Trophoblast cell (in vitro differentiated cells and primary cell): ENCODE results near the gene FSD2.

Experiments
- DNase-seq, 2 donors: peaks; one replicate each; pipeline ENCODE4 v3.0.0-alpha.2; 2016
- H2AFZ ChIP-seq: 2 replicates; pipeline ENCODE4 v1.6.1; 2013; ENCODE audit warnings: low read length, moderate library complexity, mild to moderate bottlenecking; ENCODE audit not compliant: insufficient read depth, poor library complexity
- H2AK5ac ChIP-seq: 2 replicates; pipeline ENCODE4 v1.6.1; 2013; ENCODE audit warnings: mild to moderate bottlenecking, low read length
- H2BK120ac ChIP-seq: 2 replicates; pipeline ENCODE4 v1.6.1; 2013; ENCODE audit warnings: low read length, mild to moderate bottlenecking, moderate library complexity; ENCODE audit not compliant: insufficient read depth, poor library complexity
- H2BK12ac ChIP-seq: 2 replicates; pipeline ENCODE4 v1.6.1; 2013; ENCODE audit warnings: mild to moderate bottlenecking, low read length, moderate library complexity
- H2BK5ac ChIP-seq: 2 replicates; pipeline ENCODE4 v1.6.1; 2013; ENCODE audit warnings: low read length, low read depth, moderate library complexity, mild to moderate bottlenecking; ENCODE audit not compliant: poor library complexity
- H3K14ac ChIP-seq: 2 replicates; pipeline ENCODE4 v1.6.1; 2013; ENCODE audit warnings: mild to moderate bottlenecking, low read length
- H3K18ac ChIP-seq: 2 replicates; pipeline ENCODE4 v1.6.1; 2013; ENCODE audit warnings: mild to moderate bottlenecking, low read length
- H3K23ac ChIP-seq: 2 replicates; pipeline ENCODE4 v1.6.1; 2013; ENCODE audit warnings: low read length
- H3K27ac ChIP-seq: 2 replicates; pipeline ENCODE4 v1.5.1; 2013; ENCODE audit warnings: low read depth, mild to moderate bottlenecking, inconsistent platforms, low read length, moderate library complexity
- H3K27me3 ChIP-seq: 2 replicates; pipeline ENCODE4 v1.6.1; 2013; ENCODE audit warnings: inconsistent platforms, mild to moderate bottlenecking, low read length, moderate library complexity; ENCODE audit not compliant: insufficient read depth
- H3K36me3 ChIP-seq, 2 experiments: 1 replicate in 1 of 2; 2 replicates in 1 of 2; pipeline ENCODE4 v1.6.1; 2013; ENCODE audit warnings: low read length in 2 of 2, mild to moderate bottlenecking in 2 of 2, moderate library complexity in 1 of 2; ENCODE audit not compliant: insufficient read depth in 2 of 2, control insufficient read depth in 1 of 2
- H3K4ac ChIP-seq: 2 replicates; pipeline ENCODE4 v1.6.1; 2013; ENCODE audit warnings: low read depth, mild to moderate bottlenecking, low read length, moderate library complexity
- H3K4me1 ChIP-seq, 2 experiments: 1 replicate in 1 of 2; 2 replicates in 1 of 2; pipeline ENCODE4 v1.6.1; 2013; ENCODE audit warnings: low read length in 2 of 2, mild to moderate bottlenecking in 2 of 2, moderate library complexity in 1 of 2; ENCODE audit not compliant: insufficient read depth in 2 of 2, control insufficient read depth in 1 of 2
- H3K4me2 ChIP-seq: 2 replicates; pipeline ENCODE4 v1.6.1; 2013; ENCODE audit warnings: inconsistent platforms, mild to moderate bottlenecking, low read length, moderate library complexity
- H3K4me3 ChIP-seq: 2 replicates; pipeline ENCODE4 v1.5.1; 2013; ENCODE audit warnings: mild to moderate bottlenecking, low read depth, low read length, inconsistent platforms
- H3K79me1 ChIP-seq: one replicate; pipeline ENCODE4 v1.6.1; 2013; ENCODE audit warnings: low read length
- H3K79me2 ChIP-seq: 2 replicates; pipeline ENCODE4 v1.6.1; 2013; ENCODE audit warnings: low read length, mild to moderate bottlenecking; ENCODE audit not compliant: control insufficient read depth, insufficient read depth, poor library complexity
- H3K9ac ChIP-seq: 2 replicates; pipeline ENCODE4 v1.6.1; 2013; ENCODE audit warnings: mild to moderate bottlenecking, low read length
- H3K9me3 ChIP-seq: 2 replicates; pipeline ENCODE4 v1.6.1; 2013; ENCODE audit warnings: low read depth, mild to moderate bottlenecking, control low read depth, inconsistent platforms, low read length; ENCODE audit not compliant: insufficient read depth
- H4K12ac ChIP-seq: 2 replicates; pipeline ENCODE4 v1.6.1; 2013; ENCODE audit warnings: low read depth, mild to moderate bottlenecking, low read length, moderate library complexity
- H4K8ac ChIP-seq: 2 replicates; pipeline ENCODE4 v1.6.1; 2013; ENCODE audit warnings: low read depth, mild to moderate bottlenecking, low read length, moderate library complexity
- H4K91ac ChIP-seq: one replicate; pipeline ENCODE4 v1.6.1; 2013; ENCODE audit warnings: low read depth, mild to moderate bottlenecking, low read length, moderate library complexity
- WGBS: extraction: QIAGEN DNeasy Blood & Tissue Kit; methylation state at CpG from one replicate; pipeline ENCODE4 v1.1.7; 2013; ENCODE audit warnings: missing lambda C conversion rate; ENCODE audit not compliant: insufficient read length, insufficient coverage; ENCODE audit errors: extremely low coverage; 5-methylcytosine and 5-hydroxymethylcytosine counted together

The FSD2 gene

DNA sequence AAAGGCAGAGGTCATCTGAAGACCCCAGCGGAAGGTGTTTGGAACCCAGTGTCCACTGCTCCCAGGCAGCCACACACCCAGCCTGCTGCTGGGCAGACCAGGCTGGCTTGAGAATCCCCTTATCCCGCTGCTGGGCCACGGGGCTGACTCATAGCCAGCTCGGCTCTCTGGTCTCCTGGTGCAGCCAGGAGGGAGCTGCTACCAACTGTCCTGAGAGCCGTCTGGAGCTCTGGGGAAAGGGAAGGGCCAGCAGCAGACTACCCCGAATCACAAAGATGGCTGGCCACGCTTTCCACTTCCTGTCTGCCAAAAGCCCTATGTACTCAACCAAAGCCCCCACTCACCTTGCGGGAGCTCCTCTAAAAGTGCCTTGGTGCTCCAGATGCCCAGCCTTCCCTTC, 41.8 kb upstream of the FSD2 start:
- H4K8ac ChIP-seq: no peak overlapping the region
- H3K18ac ChIP-seq: no peak overlapping the region
- peaks cover 1% of the 10 kb centered on the region for H3K9me3 ChIP-seq
- H3K9ac ChIP-seq: no peak overlapping the region
- H2BK5ac ChIP-seq: no peak overlapping the region
- no CpG with 5 or more reads among the region's 8 CpGs for WGBS
- no peaks in the 10 kb centered on the region for H3K27me3 ChIP-seq
- H3K36me3 ChIP-seq: no peaks in the 10 kb centered on the region
- H4K12ac ChIP-seq: no peak overlapping the region
- H3K23ac ChIP-seq: no peak overlapping the region
- no peak overlapping the region for H2BK12ac ChIP-seq
- no peak overlapping the region for H2AK5ac ChIP-seq
- no peak overlapping the region for H3K14ac ChIP-seq
- H2AFZ ChIP-seq: no peak overlapping the region
- no peak overlapping the region for H3K4ac ChIP-seq
- no peaks in the 10 kb centered on the region for H3K79me2 ChIP-seq
- DNase-seq: no peak
- no peak overlapping the region for H3K4me2 ChIP-seq
- H2BK120ac ChIP-seq: no peak overlapping the region
- H4K91ac ChIP-seq: no peak overlapping the region
- H3K4me1 ChIP-seq: peaks cover 4 to 6% of the 10 kb centered on the region in 2 experiments
- H3K79me1 ChIP-seq: no peaks in the 10 kb centered on the region
- H3K27ac ChIP-seq: no peak overlapping the region
- no peak overlapping the region for H3K4me3 ChIP-seq

DNA sequence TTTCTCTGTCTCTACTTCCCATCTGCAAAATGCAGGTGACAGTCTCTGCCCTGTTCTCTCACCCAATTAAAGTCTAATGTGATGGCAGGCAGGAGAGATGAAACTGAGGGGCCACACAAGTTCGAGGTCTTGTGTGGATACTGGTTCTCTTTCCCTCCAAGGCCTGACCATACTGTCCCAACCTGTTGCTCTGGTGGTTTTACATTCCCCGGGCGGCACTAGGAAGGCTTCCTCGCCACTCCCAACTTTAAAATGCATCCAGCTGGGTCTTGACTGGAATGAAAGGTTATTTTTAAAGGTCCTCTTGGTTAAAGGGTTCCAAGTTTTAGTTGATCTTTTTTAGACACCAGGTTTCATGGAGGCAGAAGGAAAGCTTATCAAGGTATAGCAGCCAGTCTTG, 40.8 kb upstream of the FSD2 start:
- no CpG with 5 or more reads among the region's 4 CpGs for WGBS
- no peak overlapping the region for H4K12ac ChIP-seq

DNA sequence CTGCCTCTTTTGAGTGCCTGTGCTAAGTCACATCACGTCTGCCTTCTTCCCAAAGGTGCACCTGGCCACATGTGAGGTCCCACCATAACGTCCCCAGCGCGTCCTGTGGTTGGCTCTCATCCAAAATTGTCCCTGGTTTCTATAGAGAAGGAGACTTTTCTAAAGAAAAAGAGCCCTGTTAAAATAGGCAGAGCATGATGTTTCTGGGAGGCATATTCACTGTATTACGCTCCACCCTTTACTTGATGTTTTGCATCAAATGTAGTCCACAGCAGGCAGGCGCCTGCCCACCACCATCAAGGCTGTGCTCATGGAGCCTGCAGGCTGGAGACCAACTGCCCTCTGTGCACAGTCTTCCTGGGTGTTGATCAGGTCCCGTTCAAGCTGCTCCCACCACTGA, 39.8 kb upstream of the FSD2 start:
- no peak overlapping the region for H2BK5ac ChIP-seq
- WGBS: no CpG with 5 or more reads among the region's 7 CpGs

More for the DNA sequence above, 40.8 kb upstream of the FSD2 start:
- Histone ChIP-seq H2AK5ac (no peak overlapping the region), H3K79me2 (no peaks in the 10 kb centered on the region), H2BK12ac (no peak overlapping the region), H3K27ac (no peak overlapping the region), H3K79me1 (no peaks in the 10 kb centered on the region), H3K18ac (no peak overlapping the region), H3K4ac (no peak overlapping the region), H2AFZ (no peak overlapping the region), H3K27me3 (no peaks in the 10 kb centered on the region), H3K4me3 (no peak overlapping the region), H3K14ac (no peak overlapping the region), H3K9me3 (peaks cover 1% of the 10 kb centered on the region), H4K91ac (no peak overlapping the region), H3K23ac (no peak overlapping the region), H3K36me3 (no peaks in the 10 kb centered on the region), H4K8ac (no peak overlapping the region), H3K4me2 (no peak overlapping the region), H3K4me1 (peaks cover 4 to 6% of the 10 kb centered on the region in 2 experiments), H2BK5ac (no peak overlapping the region), H2BK120ac (no peak overlapping the region), H3K9ac (no peak overlapping the region)
- peak in 1 of 2 donors; percentile 58 for DNase-seq

DNA sequence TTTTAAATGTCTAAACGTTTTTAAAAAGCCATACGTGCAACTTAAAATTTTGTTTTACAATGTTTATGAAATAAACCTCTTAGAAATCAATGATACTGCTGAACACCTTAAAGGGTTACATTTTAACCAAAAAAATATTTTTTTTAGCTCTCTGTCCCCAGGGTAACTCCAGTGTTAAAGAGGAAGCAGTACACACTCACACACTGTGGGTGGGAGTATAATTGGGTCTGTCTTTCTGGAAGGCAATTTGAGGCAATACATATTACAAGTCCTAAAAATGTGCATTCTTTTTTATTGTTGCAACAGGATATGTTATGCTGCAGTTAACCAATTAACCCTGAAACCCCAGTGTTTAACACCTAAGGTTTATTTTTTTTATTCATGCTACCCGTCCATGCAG, 37.7 kb upstream of the FSD2 start:
- Histone ChIP-seq H3K27ac (no peak overlapping the region), H3K9me3 (peaks cover 1% of the 10 kb centered on the region), H2BK12ac (no peak overlapping the region), H3K4me1 (no peaks in the 10 kb centered on the region), H2AFZ (no peak overlapping the region), H3K4me3 (no peak overlapping the region), H2BK120ac (no peak overlapping the region), H3K36me3 (no peaks in the 10 kb centered on the region), H3K23ac (no peak overlapping the region), H4K8ac (no peak overlapping the region), H3K79me1 (no peaks in the 10 kb centered on the region), H3K4ac (no peak overlapping the region), H3K14ac (no peak overlapping the region), H4K91ac (no peak overlapping the region), H2BK5ac (no peak overlapping the region), H2AK5ac (no peak overlapping the region), H3K27me3 (no peaks in the 10 kb centered on the region), H3K4me2 (no peak overlapping the region), H4K12ac (no peak overlapping the region), H3K9ac (no peak overlapping the region), H3K18ac (no peak overlapping the region), H3K79me2 (no peaks in the 10 kb centered on the region)
- no peak for DNase-seq
- WGBS: no CpG with 5 or more reads among the region's 3 CpGs

More for the DNA sequence above, 39.8 kb upstream of the FSD2 start:
- Histone ChIP-seq H3K79me1 (no peaks in the 10 kb centered on the region), H3K23ac (no peak overlapping the region), H3K79me2 (no peaks in the 10 kb centered on the region), H3K27me3 (no peaks in the 10 kb centered on the region), H3K27ac (no peak overlapping the region), H3K4me2 (no peak overlapping the region), H4K12ac (no peak overlapping the region), H3K4me3 (no peak overlapping the region), H3K36me3 (no peaks in the 10 kb centered on the region), H3K9ac (no peak overlapping the region), H3K4ac (no peak overlapping the region), H2AK5ac (no peak overlapping the region), H2BK12ac (no peak overlapping the region), H4K91ac (no peak overlapping the region), H3K18ac (no peak overlapping the region), H3K14ac (no peak overlapping the region), H2AFZ (no peak overlapping the region), H3K9me3 (peaks cover 1% of the 10 kb centered on the region), H3K4me1 (peaks cover 4 to 6% of the 10 kb centered on the region in 2 experiments), H4K8ac (no peak overlapping the region), H2BK120ac (no peak overlapping the region)
- DNase-seq: no peak
